NCI-H526 treated with DMSO at 0.1 percent for 48 hours (cell line): ENCODE results near the gene CDH4.

ENCODE experiments used
- DNase-seq: peaks from one replicate; lab custom pipeline; 2025; lab: John Stamatoyannopoulos, UW

CDH4 gene

DNA sequence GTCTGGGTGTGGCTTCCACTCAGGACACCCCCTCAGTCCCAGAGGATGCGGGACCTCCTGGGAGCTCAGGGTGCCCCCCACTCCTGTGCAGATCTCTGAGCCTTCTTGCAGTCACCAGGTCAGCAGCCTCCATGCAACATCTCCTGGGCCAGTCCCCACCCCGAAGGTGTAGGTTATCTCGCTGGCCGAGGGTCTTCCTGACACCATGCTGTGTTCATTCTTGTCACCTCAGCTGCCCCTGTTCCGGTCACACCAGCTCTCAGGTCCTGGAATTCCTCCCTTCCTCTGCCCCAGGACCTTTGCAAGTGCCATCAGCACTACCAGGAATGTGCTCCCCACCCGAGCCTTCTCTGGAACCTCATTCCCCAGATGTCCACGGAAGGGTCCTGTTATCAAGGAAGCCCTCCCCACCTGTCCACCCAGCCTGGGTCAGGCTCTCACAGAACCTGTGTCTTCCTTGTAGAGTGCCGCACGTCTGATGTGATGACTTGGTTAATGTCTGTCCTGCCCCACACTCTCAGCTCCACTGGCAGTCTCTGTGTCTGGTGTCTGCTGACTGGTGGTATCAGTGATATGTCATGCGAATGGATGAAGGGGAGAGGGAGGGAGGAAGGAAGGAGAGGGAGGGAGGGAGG lies 484.1 kb downstream of the CDH4 start:
- DNase-seq: no peak

DNA sequence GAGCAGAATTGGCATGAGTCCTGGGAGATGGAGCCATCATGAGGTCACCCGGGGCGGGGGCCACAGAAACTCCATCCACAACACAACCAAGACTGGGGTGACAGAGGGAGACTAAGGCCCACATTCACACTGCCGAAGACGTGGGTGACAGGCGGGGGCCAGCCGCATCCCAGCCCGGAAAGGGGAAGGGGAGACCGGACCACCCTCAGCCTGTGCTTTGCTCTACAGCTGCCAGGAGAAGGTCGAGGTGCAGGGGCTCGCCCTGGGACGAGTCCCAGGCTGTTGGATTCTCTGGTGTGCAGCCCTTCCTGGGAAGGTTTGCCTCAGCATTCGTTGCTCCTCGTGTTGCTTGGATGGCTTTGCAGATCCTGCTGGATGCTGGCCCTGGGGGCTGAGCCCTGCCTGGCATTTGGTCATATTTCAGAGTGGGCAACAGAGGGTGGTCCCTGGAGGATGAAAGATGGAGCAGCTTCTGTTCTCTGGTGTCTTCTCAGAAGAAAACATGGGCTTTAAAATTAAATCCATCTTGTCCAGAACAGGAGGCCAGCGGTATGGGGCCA lies 484.8 kb downstream of the CDH4 start:
- DNase-seq: no peak

DNA sequence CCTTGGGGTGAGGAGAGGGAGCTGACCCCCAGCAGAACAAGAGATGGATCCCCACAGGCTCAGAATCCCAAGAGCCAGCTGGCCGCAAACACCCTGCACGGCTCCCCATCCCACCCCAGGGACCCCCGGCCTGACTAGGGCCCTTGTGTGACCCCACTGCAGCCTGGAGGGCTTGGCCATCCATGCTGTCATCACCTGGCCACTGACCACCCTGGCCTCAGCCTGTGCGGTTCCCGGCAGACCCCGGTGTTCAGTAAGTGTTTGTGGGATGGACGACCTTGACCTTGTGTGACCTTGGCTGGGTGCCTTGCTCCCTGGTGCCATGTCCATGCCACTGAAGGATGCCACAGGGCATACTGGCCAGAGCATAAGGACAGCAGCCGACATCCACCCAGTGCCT lies 485.3 kb downstream of the CDH4 start:
- no peak for DNase-seq

DNA sequence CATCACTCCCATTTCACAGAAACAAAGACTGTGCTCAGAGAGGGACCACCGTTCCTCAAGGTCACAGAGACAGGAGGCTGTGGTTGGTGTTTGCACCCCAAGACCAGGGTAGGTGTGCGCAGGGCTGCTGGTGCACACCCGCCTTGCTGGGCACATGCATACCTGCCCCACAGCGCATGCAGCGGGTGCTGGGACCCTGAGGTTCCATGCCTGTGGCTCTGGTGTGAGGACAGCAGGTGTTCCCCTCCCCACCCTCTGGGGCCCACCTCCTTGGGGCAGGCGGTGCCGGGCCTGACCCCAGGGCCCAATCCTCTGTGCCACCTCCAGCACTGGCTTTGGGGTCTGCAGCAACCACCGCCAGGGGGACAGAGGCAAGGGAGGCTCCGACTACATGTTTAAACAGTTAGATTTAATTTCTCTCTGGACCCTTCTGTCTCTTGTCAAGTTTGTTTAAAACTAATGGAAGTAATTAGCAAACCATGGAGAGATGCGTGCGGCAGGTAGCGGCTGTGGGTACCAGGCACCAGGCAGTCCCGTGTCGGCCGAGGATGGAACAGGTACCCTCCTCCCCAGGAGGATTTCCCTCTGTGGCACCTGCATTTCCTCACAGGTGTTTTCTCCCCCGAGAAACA lies 485.9 kb downstream of the CDH4 start:
- no peak for DNase-seq

DNA sequence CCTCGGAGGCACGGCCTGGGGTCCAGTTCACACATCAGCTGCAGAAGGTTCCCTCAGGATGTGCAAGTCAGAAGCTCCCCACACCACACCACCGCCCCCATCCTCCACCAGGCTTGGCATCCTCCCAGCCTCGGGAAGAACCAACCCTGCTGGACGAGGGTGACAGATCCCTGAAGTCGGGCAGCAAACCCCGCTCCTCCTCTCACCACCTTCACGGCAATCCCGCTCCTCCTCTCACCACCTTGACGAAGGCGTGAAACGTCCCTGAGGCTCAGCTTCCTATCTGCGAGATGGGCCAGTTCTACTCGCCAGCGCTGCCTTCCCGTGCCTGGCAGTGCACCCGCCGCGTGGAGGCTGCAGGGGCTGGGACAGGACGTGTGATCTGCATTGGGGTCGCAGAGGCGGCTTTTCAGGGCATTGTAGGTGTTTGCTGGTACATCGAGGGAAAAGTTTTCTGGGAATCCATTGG lies 486.6 kb downstream of the CDH4 start:
- DNase-seq: no peak

DNA sequence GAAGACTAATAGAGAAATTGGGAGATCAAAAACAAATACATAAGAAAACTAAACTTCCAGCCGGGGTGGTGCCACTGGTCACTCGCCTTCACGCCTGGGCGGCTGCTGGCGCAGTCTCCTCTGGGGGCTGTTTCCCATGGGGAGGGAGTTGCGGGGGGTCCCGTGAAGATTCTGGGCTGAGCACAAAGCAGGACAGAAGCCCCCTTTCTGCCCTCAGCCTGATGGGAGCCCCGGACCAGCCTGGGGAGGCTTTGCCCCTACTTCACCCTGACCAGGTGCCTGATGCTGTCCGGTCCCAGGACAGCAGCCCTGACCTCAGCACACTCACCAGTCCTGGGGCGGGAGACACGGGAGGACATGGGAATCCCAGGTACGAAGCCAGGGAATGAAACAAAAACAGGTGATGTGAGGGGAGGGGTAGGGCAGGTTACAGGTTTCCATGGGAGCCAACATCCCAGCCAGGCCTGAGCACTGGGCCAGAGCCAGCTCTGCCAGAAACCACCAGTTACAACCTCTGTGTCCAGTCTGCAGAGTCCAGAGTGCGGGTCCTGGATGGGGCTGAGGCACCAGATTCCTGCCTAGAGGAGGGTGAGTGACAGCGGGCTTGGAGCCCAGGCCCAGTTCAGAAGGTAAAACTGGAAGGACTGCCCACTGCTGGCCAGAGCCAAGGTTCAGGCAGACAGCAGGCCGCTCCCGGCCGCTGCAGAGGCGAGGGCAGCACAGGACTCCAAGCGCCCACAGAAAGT lies 487.2 kb downstream of the CDH4 start:
- no peak for DNase-seq

DNA sequence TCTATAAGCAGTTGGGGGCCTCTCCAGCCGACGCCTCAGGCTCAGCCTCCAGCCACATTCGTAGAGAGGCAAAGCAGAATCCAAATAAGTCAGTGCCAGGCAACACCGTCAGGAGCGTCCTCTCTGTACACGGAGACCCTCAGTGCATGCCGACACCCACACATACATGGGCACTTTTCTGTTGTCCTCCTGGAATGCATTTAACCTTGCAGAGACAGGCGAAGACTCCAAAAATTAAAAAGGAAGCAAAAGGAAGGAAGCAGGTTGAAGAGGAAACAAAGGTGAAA lies 487.7 kb downstream of the CDH4 start:
- no peak for DNase-seq

DNA sequence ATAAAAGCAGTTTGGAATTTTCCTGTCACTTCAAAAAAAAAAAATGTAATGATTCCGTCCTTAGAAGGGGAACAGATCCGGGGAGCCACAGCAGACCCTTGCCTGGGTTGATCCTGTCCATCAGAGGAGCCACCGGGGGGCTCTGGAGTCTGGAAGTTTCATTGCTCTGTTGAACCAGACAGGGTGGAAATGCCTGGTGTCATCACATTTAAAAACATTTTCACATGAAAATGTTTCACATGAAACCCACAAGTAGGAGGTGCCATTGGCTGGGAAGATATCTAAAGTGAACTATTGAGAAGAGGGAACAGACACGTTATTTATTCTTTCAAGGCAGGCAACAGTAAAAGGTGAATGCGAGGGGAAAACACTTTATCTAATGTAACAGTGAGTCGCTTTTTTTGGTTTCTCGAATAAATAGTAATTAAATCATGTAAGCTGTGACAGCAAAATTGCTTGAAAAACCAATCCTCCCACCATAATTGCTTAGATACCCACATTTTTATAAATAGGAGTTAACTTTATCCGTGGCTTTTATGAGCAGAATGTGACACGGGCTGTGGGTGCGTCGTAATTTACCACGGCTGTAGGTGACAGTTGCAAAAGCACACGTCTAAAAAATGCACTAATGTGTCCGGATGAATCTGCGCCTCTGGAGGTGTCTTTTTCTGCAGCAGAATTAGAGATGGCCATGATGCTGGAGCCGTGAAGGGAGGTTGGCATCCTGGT lies 490.2 kb downstream of the CDH4 start:
- no peak for DNase-seq

DNA sequence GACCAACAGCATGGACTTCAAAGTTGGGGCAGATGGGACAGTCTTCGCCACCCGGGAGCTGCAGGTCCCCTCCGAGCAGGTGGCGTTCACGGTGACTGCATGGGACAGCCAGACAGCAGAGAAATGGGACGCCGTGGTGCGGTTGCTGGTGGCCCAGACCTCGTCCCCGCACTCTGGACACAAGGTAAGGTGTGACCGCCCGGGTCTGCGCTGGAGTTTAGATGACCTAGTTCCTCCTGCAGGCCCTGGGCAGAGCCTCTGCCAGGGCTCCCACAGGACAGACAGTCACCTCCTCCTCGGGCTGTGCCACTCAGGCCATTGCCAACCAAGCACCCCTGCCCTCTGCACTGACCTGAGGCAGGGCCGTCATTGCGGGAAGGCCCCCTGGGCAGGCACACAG lies 491.5 kb downstream of the CDH4 start:
- no peak for DNase-seq

DNA sequence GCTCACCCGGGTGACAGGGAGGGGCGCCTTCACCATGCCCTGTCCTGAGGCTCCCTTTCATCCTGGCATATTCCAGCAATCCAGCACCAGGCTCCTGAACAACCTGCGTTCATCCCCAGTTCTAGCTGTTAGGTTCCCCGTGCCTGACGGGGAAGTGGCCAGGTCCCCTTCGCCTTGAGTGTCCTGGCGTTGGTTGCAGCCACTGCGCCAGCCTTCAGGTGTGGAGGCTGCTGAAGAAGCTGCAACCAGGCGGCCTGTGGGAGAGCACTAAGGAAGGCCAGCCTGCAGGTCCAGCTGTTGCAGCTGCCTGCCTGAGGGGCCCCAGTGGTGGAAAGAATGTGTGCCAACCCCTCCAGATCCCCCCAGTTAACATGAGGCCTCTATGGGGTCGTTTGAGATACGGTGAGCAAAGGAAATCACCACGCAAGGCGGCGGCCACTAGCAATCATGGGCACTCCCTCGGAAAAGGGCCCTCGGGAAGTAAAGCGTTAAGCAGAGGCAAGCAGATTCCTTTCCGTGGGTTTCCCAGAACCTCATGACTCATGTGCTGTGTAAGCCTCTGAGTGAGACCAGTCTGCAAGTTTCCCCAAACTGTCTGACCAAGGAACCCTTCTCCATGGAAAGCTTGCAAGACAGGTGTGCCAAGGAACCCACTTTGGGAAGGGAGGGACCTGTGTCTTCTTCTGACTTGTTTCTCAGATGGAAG lies 492.8 kb downstream of the CDH4 start:
- no peak for DNase-seq

DNA sequence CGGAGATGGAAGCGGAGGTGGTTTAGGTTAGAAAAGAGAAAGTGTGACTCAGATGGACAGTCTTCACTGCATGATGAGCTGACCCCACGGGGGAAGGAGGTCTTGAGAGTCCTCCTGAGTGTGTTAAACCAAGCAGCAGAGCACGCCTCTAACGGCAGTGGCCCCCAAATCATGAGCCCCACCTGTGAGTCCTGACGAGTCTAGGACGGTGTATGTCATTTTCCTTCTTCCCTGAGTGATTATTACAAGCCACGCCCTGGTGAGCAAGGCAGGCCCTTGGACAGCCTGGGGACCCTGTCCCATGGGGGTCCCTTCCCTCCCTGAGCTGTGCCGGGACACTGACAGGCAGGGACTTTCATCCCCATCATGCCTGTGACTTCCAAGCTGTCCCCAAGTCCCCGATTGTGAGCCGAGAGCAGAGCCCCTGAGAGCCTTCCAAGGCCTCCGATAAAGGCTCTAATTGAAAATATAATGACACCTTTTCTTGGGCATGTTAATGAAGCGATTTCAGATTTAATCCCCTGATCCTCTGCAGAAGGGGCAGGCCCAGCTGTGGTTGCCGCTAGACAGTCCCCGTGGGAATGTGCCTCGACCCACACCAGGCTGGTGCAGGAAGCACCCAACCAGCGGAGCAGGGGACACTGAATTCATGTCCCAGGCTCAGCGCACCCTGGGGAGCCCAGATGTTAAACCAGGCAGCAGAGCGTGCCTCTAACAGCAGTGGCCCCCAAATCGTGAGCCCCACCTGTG lies 493.5 kb downstream of the CDH4 start:
- no peak for DNase-seq

DNA sequence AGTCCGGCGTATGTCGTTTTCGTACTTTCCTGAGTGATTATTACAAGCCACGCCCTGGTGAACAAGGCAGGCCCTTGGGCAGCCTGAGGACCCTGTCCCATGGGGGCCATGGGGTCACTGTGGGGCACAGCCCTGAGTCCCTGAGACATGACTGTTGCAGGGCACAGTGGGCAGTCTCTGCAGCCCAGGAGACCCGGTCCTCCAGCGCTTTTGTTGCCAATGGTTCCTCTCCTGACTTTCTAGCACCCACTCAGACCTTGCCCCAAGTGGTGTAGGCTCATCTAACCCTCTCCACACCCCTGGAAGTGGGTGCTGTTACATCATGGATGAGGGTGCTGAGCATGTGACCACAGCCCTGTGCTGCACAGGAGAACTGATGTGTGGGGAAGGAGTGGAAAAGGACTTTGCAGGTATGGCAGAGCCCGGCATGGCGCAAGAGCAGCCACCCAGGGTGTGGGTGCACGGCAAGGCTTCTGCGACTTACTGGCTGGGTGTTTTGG lies 494.1 kb downstream of the CDH4 start:
- no peak for DNase-seq

DNA sequence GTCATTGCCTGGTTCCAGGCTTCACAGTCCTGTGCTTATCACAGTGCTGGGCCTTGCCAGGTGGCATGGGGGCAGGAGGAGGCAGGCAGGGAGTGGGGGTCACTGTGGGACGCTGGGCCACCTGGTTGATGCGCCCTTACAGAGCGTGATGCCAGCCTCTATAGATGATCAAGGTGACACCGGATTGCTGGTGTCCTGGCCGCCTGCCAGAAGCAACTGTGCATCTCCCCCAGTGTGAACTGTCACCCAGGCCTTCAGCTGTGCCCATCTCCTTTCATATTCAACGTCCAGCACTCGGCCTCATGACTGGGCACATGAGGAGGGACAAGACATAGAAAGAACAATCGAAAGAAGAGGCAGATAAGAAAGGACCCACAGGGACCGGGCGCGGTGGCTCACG lies 494.7 kb downstream of the CDH4 start:
- no peak for DNase-seq

DNA sequence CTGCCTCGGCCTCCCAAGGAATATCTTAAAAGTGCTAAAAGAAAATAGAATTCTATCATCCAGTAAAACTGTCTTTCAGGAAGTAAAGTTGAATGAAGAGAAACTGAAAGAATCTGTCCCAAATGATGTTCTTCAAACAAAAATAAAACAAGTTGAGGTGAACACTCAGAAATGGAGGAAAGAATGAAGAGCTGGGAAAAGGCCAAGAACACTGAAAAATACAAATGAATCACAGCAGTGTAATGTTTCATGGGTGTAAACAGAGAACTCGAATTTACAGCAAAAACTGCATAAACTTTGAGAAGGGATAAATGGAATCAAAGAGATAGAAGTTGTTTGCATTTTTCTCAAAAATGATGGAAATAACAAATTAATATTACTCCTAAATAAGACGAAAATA lies 496.3 kb downstream of the CDH4 start:
- DNase-seq: no peak

DNA sequence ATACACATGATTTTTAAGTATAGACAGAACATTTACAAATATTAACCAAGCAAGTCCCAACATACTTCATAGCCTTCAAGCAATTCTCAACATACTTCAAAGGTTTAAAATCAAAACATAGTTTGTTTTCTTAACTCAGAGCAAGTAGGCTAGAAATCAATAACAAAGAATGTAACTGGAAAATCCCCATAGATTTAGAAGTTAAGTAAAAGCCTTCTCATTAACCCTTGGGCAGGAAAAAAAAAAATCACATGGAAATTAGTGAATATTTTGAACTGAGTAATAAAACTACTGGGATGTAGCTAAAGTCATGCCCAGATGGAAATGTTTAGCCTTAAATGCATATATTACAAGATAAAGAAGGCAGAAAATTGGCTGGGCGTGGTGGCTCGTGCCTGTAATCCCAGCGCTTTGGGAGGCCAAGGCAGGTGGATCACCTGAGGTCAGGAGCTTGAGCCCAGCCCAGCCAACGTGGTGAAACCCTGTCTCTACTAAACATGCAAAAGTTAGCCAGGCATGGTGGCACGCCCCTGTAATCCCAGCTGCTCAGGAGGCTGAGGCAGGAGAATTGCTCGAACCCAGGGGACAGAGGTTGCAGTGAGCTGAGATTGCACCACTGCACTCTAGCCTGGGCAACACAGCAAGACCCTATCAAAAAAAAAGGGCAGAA lies 497.5 kb downstream of the CDH4 start:
- no peak for DNase-seq

DNA sequence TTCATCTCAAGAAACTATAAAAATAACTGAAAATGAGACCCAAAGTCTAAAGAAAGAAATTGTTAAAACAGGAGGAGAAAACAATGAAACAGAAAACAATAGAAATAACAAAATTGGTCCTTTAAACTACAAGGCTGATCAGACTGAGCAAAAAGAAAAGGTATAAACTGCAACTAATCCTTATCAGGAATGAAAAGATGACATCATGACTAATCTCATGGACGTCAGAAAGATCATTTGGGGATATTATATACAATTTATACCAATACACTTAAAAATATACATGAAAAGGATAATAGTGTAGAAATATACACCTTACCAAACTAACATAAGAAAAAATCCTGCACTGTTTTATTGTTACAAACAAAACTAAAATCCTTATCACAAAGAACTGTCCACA lies 498.0 kb downstream of the CDH4 start:
- DNase-seq: no peak

DNA sequence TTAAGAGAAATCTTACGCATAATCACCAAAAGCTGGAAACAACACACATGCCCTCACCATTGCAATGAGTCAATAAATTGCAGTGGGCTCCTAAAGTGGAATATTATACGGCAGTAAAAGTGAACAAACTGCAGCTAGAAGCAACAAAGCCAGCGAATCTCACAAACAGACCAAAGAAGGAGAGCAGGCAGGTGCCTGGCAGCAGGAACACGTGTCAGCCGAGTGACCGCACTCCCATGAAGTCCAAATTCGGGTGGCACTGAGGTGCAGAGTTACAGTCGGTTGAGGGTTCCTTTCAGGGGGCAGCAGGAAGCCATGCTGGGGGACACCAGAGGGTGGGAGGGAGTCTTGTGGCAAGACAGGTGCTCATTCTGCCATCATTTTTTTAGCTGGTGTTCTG lies 500.5 kb downstream of the CDH4 start:
- no peak for DNase-seq

DNA sequence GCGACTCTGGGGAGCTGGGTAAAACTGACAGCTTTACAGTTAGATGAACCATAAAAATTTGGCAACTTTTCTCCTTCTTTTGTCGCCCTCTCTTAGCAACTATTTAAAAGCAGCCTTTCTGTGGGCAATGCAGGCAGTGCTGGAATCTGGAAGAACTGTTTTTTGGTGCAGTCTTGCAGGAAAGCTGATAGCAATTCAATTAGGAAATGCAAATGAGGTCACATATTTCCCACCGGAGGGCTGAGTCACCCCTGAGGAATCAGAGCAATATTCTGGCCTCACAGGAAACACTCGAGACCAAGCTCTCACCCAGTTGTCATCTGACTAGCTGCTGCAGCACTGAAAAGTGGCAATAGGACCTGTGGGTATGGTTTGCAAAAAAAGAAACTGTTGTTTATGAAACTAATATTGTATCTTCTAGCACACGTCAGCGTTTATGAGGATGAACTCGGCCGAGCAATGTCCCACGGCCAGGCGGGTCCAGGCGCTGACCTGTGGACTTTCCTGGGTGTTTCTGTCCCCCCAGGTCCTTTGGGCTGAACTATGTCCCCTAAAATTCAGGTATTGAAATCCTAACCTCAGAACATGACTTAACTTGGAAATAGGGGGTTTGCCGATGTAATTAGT lies 501.4 kb downstream of the CDH4 start:
- DNase-seq: no peak

DNA sequence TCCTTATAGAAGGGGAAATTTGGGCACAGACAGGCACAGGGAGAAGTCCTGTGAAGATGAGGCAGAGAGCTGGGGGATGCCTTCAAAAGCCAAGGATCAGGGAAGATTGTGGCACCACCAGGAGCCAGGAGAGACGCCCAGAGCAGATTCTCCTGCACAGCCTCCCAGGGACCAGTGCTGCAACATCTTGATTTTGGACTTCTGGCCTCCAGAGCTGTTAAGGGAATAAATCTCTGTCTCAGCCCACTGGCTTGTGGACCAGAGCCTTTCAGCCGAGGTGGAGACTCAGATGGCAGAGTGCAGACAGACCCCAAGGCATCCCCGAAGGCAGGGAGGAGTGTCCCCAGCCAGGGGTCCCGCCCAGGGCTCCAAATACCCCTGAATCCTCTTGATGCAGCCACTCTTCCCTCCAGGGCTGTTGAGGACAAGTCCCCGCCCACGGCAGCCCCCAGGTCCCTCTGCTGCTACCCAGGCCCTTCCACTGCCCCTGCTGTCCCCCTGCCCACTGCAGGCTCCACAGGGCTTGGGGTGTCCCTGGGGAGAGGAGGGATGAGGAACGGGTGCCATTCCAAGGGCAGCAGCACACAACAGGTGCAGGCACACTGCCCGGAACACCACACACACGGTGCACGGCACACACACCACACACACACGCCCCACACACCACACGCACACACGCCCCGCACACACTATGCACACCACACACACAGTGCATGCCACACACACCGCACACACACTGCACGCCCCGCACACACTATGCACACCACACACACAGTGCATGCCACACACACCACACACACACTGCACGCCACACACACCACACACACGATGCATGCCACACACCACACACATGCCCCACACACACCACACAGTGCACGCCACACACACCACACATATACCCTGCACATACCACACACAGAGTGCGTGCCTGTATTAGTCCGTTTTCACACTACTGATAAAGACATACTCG lies 502.2 kb downstream of the CDH4 start:
- DNase-seq: no peak
